ENCODE results near the gene MRPS14.

DNA sequence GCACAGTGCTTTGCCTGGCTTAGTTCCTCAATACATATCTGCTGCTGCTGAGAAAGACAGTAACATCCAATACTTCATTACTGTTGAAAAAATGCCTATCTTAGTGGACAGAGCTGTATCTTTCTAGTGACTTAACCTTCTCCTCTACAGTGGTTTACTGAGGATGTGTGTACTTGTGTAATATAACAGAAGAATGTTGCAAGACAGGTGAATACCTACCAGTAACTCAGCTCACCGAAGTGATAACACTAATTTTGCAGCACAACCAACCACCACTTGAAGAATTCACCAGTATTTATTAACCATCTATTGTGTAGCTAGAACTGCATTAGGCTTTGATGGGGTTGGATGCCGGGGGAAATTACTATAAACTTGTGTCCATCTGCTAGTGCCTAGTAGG, 27.8 kb upstream of the MRPS14 start:
- TF ChIP-seq, protein P1, sequence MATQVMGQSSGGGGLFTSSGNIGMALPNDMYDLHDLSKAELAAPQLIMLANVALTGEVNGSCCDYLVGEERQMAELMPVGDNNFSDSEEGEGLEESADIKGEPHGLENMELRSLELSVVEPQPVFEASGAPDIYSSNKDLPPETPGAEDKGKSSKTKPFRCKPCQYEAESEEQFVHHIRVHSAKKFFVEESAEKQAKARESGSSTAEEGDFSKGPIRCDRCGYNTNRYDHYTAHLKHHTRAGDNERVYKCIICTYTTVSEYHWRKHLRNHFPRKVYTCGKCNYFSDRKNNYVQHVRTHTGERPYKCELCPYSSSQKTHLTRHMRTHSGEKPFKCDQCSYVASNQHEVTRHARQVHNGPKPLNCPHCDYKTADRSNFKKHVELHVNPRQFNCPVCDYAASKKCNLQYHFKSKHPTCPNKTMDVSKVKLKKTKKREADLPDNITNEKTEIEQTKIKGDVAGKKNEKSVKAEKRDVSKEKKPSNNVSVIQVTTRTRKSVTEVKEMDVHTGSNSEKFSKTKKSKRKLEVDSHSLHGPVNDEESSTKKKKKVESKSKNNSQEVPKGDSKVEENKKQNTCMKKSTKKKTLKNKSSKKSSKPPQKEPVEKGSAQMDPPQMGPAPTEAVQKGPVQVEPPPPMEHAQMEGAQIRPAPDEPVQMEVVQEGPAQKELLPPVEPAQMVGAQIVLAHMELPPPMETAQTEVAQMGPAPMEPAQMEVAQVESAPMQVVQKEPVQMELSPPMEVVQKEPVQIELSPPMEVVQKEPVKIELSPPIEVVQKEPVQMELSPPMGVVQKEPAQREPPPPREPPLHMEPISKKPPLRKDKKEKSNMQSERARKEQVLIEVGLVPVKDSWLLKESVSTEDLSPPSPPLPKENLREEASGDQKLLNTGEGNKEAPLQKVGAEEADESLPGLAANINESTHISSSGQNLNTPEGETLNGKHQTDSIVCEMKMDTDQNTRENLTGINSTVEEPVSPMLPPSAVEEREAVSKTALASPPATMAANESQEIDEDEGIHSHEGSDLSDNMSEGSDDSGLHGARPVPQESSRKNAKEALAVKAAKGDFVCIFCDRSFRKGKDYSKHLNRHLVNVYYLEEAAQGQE (IDR thresholded peaks at IDR 0.05; ENCODE audit: insufficient read depth in 1 of 2, low read depth in 2 of 2, low read length in 2 of 2): no peak
- no peak for TF ChIP-seq TAF1 (IDR thresholded peaks at IDR 0.05; ENCODE audit: borderline replicate concordance, insufficient read depth, low read length)

All from PFSK-1 (cell line).